NCI-H2196 (cell line): ENCODE data around the gene C1GALT1.
"Not testable (repeated sequence)": the region's sequence is repeated elsewhere in the genome, so short reads cannot be mapped to it uniquely, and the experiment has no call there.

Experiments used
- DNase-seq: peaks from one replicate; lab custom pipeline; 2025; ENCODE audit not compliant: unreplicated experiment; lab: John Stamatoyannopoulos, UW

C1GALT1 gene

DNA sequence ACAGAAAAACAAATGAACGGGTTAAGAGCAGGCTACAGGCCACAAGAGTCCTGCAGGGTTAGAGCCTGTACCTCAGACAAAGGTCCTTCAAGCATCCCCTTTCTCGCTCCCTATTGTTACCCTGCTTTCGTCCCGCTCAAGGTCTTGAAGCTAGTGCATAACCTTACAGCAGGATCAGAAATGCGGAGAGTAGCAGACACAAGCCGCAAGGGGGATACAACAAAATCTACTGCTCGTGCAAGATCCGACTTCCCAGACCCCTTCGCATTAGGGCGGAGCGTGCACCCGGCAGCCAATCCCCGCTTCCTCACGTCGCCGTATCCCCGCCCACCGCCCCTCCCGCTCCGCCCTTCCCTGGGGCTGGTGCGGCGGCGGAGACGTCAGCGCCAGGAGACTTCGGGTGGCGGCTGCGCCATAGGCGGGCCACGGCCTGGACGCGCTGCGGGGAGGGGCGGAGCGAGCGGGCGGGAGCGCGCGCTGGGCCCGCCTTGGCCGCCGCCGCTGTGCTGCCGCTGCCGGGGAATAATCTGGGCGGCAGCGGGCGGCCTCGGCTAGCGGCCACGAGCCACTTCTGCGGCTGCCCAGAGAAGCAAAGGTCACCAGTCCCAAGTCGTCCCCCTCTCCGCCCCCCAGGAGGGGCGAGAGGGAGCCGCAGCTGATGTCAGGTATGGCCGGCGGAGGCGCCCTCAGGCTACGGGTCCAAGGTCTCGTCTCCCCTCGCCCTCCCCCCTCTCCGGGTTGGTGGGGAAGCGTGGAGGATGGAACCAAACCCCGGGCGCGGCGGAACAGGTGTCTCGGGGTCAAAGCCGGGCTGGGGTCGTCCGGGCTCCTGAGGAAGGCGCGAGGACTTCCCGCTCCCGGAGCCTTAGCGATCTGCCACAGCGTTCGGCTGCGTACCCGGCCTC is at the start of gene C1GALT1:
Gene C1GALT1 (plus strand): TSS at position 389 of the 905 bp plus-strand sequence. CDS start 51,776 bp downstream, outside the sequence.
- peak; percentile 97 for DNase-seq

DNA sequence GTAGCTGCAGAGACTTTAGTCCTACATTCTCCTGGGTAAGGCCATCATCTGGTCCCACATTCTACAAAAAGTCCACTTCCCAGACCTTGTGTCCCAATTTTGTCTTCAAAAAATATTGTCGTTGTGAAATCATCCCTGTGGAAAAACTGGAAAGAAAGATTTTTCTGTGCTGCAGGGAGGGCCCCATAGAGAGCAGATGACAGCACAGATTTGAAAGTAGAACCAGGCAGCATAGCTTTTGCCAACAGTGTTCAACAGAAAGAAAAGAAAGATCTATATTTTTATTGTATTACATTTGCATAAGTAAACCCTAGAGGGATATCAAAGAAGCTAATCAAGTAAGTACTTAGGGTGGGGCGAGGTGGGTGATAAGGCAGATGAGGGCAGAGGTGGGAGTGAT is 48.3 kb upstream of the C1GALT1 start:
- no peak for DNase-seq

DNA sequence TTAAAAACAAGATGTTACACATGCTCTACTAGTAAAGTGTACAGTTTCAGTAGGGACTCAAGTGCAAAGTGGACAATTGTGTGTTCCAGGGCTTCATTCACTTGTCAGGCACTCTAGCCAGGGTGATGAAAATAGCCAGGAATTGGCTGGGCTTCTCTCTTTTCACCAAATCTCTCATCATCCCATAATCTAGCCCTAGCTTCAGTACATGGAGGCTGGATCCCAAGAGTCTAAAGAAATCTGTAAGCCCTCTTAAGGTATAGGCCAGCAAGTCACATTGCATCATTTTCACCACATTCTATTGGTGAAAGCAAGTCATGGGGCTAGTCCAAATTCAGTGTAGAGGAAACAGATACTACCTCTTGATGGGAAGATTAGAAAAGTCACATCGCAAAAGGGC is 47.3 kb upstream of the C1GALT1 start:
- DNase-seq, result no peak

DNA sequence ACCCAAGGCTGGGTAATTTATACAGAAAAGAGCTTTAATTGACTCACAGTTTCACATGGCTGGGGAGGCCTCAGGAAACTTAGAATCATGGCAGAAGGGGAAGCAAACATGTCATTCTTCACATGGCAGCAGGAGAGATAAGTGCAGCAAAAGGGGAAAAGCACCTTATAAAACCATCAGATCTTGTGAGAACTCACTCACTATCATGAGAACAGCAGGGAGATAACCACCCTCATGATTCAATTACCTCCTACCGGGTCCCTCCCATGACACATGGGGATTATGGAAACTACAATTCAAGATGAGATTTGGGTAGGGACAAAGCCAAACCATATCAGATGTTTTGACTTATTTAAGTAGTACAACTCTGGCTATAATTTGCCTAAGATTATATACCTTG is 46.4 kb upstream of the C1GALT1 start:
- DNase-seq, result not testable (repeated sequence)

DNA sequence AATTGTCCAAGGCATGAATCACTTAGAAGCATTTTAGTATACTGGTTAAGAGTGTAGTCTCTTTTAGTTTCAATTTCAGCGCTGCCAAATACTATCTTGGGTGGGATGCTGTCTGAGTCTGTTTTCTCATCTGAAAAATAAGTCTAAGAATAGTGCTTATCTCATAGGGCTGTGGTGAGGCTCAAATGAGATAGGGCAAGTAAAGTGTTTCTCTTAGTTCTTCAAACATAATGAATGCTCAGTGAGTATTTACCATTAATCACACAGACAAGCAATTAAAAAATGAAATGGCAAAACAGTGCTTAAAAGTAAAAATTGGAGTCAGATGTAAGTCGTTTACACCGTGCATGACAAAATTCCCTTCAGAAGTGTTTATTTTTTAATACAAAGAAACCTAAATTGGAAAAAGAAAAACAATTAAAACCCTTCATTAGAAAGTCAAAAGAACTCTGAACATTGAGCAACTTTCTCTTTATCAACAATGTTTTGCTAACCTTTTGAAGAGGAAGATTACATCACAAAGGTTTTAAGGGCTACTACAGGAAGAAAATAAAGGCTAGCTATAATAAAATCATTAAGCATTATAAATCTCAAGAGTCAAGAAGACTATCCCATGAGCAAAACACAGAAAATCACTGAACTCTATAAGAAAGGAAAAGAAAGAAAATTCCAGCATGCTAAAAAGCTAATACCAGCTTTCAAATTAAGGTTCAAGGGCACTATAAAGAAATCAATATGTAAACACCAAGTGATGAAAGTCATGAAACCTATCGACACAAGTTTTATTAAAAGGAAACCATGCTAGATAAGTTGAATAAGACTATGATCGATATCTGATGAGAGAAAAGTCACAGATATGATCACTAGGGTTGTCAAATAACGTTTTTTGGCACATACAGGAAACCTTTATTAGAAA is 45.6 kb upstream of the C1GALT1 start:
- DNase-seq, result no peak

DNA sequence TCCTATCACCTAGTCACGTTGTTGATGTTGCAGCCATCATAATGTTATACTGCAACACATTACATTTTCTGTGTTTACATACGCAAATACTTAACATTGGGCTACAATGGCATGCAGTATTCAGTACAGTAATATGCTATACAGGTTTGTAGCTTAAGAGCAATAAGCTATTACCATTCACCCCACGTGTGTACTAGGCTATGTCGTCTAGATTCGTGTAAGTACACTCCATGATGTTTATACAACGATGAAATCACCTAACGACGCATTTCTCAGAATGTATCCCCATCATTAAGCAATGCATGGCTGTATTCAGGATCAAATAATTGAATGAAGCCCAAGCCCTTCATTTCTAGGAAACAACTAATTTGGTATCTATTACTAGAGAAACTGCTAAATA is 43.4 kb upstream of the C1GALT1 start:
- DNase-seq, result no peak

DNA sequence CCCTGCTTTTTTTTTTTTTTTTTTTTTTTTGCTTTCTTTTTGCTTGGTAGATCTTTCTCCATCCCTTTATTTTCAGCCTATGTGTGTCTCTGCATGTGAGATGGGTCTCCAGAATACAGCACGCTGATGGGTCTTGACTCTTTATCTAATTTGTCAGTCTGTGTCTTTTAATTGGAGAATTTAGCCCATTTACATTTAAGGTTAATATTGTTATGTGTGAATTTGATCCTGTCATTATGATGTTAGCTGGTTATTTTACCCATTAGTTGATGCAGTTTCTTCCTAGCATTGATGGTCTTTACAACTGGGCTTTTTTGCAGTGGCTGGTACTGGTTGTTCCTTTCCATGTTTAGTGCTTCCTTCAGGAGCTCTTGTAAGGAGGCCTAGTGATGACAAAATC is 38.9 kb upstream of the C1GALT1 start:
- not testable (repeated sequence) for DNase-seq

DNA sequence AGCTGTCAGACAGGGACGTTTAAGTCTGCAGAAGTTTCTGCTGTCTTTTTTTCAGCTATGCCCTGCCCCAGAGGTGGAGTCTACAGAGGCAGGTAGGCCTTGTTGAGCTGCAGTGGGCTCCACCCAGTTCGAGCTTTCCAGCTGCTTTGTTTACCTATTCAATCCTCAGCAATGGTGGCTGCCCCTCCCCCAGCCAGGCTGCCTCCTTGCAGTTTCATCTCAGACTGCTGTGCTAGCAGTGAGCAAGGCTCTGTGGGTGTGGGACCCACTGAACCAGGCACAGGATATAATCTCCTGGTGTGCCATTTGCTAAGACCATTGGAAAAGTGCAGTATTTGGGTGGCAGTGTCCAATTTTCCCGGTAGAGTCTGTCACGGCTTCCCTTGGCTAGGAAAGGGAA is 37.2 kb upstream of the C1GALT1 start:
- not testable (repeated sequence) for DNase-seq

DNA sequence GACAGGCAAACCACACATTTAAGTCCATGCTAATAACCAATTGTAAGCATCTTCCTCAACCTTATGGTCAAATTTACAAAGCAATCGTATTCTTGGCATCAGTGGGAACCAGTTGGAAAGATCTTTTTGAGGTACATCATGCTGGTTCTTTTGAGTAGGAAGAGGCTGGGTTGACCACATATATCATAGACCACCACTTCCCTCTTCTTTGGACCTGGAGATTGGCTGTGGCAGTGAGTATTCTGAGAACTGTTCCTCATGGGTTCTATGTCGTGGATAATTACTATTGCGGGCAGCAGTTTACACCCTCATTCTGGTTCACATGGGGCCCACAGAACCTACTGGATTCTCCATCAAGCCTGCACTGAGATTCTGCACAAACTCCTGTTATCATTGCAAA is 35.5 kb upstream of the C1GALT1 start:
- DNase-seq, result no peak

DNA sequence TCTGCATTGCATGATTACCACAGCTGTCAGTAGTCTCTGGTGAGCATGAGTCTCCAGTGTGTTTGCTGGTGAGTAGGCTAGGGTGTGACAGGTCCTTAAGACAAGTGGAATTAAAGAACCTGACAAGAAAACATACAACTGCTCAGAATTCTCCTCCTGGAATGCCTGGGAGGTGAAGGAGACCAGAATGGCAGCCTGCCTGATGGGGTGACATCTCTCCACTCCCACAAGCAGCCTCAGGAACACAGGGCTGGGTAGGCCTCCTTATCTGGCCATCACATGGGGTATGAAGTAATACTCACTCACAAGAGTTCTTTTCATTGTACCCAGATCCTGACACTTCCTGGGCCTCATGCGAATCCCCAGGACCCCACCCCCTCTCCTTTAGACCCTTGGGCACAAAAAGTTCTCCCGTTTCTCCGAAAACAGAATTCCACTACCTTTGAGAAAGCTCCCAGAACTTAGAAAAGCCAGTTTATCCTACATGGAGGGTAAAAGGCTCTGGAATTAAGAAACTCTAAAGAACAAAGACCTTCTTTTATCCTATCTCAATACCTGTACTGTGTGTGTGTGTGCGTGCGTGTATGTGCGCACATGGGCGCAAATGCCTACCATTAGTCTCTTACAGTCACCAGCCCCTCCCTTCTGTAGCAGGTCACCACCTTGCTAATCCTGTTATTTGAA is 33.4 kb upstream of the C1GALT1 start:
- no peak for DNase-seq

DNA sequence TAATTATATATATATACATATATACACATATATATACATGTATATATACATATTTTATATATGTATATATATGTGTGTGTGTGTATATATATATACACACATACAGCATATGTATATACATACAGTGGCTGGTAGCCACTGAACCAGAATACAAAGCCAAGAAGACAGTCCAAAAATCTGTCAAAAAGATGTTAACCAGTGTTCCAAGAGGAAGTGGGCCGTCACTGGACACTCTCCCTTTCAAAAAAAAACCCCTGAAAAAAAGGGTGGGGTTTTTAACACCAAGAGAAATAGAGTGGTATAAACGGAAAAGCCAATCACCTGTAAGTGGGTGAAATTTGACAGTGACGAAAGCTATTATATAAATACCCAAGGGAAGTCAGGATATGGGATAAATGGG is 31.1 kb upstream of the C1GALT1 start:
- DNase-seq, result no peak

DNA sequence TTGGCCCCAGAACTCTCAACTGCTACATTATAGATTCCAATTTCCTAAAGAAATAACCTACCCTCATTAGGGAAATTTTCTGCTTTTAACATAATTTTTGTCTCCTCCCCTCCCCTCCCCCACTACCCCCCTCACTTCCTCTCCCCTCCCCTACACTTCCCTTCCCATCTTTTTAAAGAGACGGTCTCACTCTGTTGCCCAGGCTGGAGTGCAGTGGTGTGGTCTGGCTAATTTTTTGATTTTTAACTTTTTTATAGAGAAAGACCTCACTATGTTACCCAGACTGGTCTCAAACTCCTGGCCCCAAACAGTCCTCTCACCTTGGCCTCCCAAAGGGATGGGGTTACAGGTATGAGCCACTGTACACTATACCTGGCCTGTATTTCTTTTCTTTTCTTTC is 30.5 kb upstream of the C1GALT1 start:
- DNase-seq, result no peak

DNA sequence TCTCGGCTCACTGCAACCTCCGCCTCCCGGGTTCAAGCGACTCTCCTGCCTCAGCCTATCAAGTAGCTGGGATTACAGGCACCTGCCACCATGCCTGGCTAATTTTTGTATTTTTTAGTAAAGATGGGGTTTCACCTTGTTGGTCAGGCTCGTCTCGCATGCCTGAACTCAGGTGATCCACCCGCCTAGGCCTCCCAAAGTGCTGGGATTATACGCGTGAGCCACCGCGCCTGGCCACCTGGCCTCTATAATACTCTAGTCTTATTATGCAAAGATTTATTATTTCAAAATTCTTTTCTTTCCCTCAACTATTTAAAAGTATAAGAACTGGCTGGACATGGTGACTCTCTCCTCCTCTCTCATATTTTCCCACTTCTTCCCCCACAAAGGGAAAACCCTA is 30.0 kb upstream of the C1GALT1 start:
- no peak for DNase-seq

DNA sequence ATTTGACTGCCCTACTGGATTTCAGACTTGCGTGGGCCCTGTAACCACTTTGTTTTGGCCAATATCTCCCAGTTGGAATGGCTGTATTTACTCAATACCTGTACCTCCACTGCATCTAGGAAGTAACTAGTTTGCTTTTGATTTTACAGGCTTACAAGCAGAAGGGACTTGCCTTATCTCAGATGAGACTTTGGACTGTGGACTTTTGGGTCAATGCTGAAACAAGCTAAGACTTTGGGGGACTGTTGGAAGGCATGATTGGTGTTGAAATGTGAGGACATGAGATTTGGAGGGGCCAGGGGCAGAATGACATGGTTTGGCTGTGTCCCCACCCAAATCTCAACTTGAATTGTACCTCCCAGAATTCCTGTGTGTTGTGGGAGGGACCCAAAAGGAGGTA is 28.0 kb upstream of the C1GALT1 start:
- not testable (repeated sequence) for DNase-seq

DNA sequence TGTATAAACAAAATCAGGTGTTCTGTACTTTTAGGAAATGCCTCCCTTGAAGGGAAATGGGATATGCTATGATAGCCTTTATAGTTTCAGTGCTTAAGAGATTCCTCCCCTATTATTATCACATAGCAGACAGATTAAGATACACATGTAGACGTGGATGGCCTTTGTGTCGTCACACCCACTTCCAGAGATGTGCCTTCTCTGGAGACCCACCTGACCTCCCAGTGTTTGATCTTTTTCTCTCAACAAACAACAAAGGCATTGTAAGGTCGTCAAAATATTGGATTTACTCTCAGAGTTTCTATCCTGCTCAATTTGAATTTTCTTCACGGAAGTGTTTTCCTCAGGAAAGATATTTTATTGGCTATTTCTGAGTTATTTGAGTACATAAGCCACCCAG is 25.7 kb upstream of the C1GALT1 start:
- no peak for DNase-seq

DNA sequence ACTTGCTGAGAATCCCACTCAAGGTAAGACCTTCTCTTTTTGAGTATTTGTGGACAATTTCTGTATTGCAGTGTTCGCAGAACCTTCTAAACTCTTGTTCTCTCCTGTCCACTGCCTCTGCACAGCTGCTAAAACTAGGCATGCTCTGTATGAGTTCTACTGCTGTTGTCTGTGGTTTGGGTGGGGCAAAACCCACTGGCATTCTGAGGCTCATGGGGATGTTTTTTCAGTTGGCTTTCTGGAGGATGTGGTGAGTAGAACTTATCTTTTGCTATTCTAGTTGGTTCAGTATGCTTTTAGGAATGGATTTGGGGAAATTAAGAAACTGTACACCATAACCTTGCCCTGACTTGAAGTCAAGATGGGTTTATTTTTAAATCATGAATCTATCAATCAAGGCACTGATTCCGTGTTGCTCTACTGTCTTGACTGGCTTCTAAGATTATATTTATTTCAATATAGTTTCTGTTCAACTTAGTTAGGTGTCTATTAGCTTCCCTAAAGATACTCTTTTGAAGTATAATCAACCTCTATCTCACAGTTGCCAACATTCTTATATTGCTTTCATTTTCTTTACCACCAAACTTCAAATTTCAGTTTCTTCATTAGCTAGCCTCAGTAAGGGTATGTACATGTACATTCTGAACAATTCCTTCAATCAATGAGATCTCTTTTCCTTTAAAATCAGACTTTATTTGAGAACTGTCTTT is 25.0 kb upstream of the C1GALT1 start:
- no peak for DNase-seq

DNA sequence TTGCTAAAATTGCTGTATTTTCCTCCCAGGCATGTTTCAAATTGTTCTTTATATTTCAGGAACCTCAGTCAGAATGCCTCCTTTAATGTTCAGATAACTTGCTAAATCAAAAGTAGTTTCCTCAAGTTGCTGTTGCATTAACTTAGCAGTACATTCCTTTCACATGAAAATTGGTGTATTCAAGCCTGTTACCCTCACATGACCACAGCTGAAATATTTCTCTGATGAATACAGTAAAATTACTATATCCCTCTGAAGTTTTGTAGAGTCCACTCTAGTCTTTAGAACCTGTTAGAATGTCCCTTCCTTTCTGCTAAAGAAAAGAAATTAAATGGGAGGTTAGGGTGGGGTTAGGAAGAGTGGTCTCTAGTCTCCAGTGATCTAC is 24.5 kb upstream of the C1GALT1 start:
- no peak for DNase-seq

DNA sequence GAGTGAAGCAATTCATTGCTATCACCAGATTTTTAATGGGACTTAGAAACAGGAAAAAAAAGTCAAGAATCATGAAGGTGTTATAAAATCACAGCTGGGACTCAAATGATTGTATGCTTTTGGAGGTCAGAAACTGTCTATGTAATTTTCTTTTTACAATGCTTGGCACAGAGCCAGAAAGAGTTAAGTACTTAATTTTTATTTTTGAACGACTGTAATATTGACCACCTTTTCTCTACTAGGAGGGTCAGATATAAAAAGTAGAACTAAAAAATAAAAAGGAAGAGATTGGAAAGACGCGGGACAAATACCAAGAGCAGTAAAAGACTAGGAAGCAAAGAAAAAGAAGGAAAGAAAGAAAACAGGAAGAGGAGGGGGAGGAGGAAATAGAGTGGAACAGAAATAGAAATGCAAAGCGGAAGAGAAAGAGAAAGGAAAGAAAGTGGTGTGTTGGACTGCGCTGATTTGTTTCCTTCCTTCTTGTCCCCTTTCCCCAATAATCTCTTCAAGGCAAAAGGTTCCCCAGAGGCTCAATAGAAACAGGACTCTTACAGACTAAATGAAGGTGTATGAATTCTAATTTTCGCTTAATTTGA is 23.2 kb upstream of the C1GALT1 start:
- no peak for DNase-seq

DNA sequence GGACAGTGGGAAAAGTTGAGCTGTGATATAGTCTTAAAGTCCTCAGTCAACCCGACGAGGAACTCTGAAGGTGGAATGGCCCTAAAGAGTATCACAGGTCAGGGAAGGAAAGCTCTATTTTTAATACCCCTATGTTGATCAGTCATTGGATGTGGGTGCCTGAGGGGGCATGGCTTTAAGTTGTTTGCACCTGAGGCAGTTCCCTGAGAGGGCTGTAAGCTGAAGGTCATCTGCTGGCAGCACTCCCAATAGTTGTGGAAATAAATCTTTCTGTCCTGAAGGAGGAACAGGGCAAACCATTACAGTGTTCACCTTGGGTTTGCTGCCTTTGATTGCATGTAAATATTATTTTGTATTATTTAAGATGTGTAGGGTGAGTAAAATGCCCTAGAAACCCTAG is 17.8 kb upstream of the C1GALT1 start:
- no peak for DNase-seq

DNA sequence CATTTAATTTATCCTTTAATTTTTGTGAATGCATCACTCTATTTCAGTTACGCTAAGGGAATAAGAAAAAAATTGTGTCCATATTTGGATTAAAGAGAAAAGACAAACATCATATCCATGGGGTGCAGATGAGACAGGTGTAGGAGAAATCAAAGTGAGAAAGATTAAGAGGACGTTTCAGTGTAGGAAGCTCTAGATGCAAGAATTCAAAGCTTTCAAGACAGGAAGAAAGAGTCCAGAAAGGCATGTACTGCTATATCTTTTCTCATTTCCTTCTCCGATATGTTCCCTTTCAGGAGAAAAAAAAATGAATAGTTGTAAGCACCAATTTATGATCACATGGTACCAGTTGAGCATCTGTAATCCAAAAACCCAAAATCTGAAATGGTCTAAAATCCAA is 17.0 kb upstream of the C1GALT1 start:
- no peak for DNase-seq
